HG02981 (cell line): ENCODE data around the gene RPL31.
"Not testable (repeated sequence)": the region's sequence is repeated elsewhere in the genome, so short reads cannot be mapped to it uniquely, and the experiment has no call there.

Experiments
- ATAC-seq: cut with Tn5 transposase; IDR thresholded peaks from one replicate; pipeline ENCODE4 v1.9.1; 2021; ENCODE audit warnings: mild to moderate bottlenecking, moderate library complexity; ENCODE audit not compliant: unreplicated experiment

The RPL31 gene

GRCh38 chr2:101023327-101024107 lies 21.4 kb downstream of the RPL31 start:
- no peak for ATAC-seq

DNA sequence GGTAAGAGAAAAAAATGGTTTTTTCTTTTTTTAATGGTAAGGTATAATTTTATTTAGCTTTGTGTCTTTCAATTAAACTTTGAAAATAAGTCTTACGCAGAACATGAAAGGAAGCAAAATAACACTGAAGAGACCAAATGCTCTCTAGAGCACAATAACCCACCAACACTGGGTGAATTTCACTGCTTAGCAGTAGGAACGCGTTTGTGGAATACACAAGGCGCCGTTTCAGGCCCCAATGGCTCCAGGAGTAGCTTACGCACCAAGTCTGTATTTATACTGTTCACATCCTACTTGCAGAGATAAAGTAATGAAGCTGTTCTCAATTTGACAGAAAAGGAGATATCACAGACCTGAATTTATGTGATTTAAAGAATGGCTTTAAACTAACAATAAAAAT lies 23.5 kb downstream of the RPL31 start:
- ATAC-seq: no peak

GRCh38 chr2:101026253-101026701 lies 24.2 kb downstream of the RPL31 start:
- ATAC-seq: no peak

GRCh38 chr2:101026923-101027469 lies 24.9 kb downstream of the RPL31 start:
- no peak for ATAC-seq

DNA sequence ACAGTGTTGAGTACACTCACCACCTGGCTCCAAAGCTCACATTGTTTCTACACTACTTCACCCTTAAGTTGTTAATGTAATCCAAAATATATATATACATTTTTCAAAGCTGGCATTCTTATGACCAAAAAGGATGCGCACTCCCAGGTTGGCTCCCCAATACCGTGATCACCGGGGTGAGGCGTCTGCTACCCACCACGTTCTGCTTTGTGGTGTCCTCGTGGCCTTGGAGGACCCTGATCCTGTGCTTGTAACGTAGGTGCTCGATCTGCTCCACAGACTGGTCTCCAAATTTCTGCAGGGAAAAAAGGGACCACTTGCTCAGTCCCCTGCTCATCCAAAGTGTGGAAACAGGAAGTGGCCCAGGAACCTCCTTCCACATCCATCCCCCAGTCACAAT lies 25.8 kb downstream of the RPL31 start:
- ATAC-seq: no peak

- no peak for ATAC-seq
These were observed 28.9 kb downstream of the RPL31 start for GRCh38 chr2:101030866-101031554.

GRCh38 chr2:101032084-101032776 lies 30.1 kb downstream of the RPL31 start:
- no peak for ATAC-seq

GRCh38 chr2:101036562-101036961 lies 34.5 kb downstream of the RPL31 start:
- ATAC-seq: no peak

DNA sequence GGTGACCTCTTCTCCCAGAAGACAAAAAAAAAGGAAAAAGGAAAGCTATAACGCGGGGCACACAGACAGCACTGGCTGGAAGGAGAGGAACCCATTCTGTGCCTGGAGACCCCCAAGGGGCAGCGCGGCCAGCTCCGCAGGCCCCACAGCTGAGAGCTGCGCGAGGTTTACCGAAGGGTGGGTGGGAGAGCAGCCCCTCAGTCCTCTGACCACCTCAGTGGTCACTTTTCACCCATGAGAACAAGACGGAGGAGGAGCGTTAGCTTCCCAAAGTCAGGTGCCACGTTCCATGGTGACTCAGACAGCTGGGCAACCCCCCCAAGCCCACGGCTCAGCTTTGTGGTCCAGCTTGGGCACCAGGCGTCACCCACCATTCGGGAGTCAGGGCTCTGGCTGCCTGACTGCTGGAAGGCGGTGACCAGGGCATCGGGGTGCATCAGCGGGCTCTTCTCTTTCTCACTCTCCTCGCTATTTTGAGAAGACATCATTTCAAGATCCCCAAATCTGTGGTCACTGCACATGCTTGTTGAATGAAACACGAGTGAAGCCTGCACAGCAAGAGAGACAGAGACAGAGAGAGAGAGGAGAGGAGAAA lies 35.2 kb downstream of the RPL31 start:
- ATAC-seq: no peak

GRCh38 chr2:101038455-101039255 lies 36.6 kb downstream of the RPL31 start:
- no peak for ATAC-seq

DNA sequence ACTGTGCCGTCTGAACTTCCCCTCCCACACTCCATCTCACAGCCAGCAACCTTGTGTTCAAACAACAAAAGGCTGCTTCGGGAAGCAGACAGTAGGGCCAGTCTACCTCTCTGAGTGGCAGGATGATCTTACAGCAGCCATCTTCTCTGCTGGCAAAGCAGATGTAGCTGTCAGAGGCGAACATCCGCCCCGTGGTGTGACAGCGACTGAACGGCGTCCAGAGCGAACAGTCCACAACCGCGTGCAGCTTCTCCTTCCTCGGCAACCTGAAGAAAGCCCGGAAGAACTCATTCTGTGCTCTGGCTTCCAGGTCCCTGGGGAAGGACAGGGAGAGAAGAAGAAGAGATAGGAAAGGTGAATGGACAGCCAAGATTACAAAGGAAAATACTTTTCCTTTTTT lies 38.0 kb downstream of the RPL31 start:
- ATAC-seq: no peak

DNA sequence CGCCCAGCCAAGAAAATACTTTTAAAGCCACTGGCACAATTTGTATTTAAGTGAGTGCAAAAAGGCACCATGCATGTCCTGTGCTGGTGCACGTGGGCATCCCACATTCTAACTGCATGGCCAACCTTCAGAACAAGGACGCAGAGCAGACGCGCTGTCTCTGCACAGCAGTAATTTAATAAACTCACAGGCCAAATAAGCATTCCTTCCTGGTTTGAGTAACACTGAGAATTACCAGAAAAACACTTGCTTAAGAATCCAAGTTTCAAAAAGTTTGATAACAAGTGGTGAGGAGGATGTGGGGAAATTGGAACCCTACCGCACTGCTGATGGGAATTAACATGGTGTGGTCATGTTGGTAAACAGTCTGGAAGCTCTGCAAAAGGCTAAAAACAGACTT lies 38.7 kb downstream of the RPL31 start:
- no peak for ATAC-seq

GRCh38 chr2:101041413-101041812 lies 39.3 kb downstream of the RPL31 start:
- ATAC-seq: no peak

GRCh38 chr2:101045330-101045729 lies 43.2 kb downstream of the RPL31 start:
- ATAC-seq: no peak

DNA sequence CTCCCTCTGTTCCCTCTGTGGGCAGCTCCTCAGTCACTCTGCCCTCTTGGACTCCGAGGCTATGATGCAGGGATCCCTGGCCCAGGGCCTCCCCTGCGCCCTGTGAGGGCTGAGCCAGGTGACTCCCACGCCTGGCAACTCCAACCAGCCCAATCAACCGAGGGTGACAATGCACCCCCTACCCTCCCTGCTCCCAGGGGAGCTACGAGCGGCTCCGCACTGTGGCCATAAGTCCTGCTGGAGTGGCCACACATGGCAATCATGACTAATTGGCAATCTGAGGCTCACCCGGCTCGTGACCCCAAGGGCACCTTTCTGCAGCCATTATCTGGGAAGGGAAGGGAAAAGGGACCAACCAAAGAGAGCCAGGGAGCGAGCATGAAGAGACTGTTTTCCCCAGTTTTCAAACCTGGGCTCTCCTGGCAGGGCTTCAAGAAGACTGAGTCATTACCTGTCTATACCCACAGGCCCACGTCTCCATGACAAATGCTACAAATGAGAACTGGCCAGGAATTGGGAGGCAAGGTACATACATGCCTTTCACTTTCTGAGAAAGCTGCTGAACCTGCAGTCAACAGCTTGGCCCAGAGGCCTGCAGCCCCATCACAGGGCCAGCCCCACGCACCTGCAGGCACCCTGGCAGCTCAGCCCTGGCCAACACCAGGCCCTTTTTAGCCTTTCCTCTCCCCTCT lies 45.1 kb downstream of the RPL31 start:
- ATAC-seq: no peak

- no peak for ATAC-seq
These were observed 45.7 kb downstream of the RPL31 start for GRCh38 chr2:101047774-101048173.

DNA sequence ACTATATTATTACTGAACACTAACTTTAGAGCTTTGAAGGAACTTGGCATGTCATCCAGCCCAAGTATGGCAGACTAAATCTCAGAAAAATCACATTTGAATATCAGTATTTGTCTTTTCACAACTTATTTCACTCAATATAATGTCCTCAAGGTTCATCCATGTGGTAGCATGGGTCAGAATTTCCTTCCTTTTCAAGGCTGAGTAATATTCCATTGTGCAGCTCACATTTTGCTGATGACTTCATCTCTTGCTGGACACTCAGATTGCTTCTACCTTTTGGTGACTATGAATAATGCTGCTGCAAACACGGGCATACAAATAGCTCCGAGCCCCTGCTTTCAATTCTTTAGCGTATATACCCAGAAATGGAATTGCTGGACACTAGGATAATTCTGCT lies 46.7 kb downstream of the RPL31 start:
- ATAC-seq: no peak

DNA sequence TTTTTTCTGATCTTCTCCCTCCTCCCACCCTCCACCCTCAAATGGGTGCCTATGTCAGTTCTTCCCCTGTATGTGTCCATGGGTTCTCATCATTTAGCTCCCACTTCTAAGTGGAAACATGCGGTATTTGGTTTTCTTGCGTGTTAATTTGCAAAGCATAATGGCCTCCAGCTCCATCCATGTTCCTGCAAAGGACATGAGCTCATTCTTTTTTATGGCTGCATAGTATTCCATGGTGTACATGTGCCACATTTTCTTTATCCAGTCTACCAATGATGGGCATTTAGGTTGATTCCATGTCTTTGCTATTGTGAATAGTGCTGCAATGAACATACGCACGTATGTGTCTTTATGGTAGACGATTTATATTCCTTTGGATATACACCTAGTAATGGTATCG lies 48.8 kb downstream of the RPL31 start:
- ATAC-seq: not testable (repeated sequence)

- no peak for ATAC-seq
These were observed 50.1 kb downstream of the RPL31 start for GRCh38 chr2:101052147-101052546.

DNA sequence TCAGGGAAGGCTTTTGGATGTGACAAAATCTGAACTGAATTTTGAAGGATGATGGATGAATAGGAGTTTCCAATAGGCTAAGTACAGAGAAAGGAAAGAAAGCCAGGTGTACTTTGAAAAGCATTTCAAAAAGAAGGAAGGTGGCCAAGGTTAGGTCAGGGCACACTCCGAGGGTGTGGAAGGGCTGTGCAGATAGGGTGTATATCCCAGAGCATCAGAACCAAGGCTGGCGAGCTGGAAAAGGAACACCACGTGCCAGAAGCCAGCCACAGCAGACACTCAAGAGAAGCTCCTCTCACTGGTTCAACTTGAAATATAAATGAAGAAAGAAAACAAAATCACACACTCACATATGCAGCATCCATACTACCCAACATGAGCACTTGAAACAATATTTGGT lies 51.0 kb downstream of the RPL31 start:
- no peak for ATAC-seq
